ENCODE results near the gene ZNF14. TPM values are rescaled to one million over a fixed set of nuclear protein-coding genes. Genes with fewer than 3 reads are reported as not detected.

ZNF14 gene
- total RNA-seq, 1 donor from 2014 or later = 13.4 TPM

- TF ChIP-seq CTCF (IDR thresholded peaks at IDR 0.05) = no peak
- intact Hi-C loops (cut with micrococcal nuclease) = no loop called here
- ChIA-PET CTCF (no interaction called here), POLR2A (no interaction called here)
- peaks cover 71% of the 10 kb centered on the region for H3K36me3 Mint-ChIP-seq (ENCODE audit: low read depth)
- peaks cover 52% of the 10 kb centered on the region for H3K9me3 Mint-ChIP-seq
- no peak for ATAC-seq (ENCODE audit: low read depth)
- H3K4me1 Mint-ChIP-seq = no peaks in the 10 kb centered on the region
- H3K27me3 Mint-ChIP-seq = no peaks in the 10 kb centered on the region
- no peak overlapping the region for H3K4me3 Mint-ChIP-seq
- DNase-seq = no peak
- H3K27ac Mint-ChIP-seq = no peak overlapping the region
Measured at GRCh38 chr19:19719798-19720197, 13.1 kb downstream of the ZNF14 start.

GRCh38 chr19:19711934-19712828 is 20.7 kb downstream of the ZNF14 start:
- Mint-ChIP-seq H3K27ac (no peak overlapping the region), H3K4me3 (no peak overlapping the region), H3K27me3 (no peaks in the 10 kb centered on the region), H3K9me3 (peaks cover 33% of the 10 kb centered on the region), H3K4me1 (no peaks in the 10 kb centered on the region), H3K36me3 (ENCODE audit: low read depth) (peaks cover 87% of the 10 kb centered on the region)
- intact Hi-C loops (cut with micrococcal nuclease) = no loop called here
- ATAC-seq (ENCODE audit: low read depth) = no peak
- POLR2A ChIA-PET = no interaction called here
- no peak for TF ChIP-seq CTCF (IDR thresholded peaks at IDR 0.05)
- no peak for DNase-seq
- CTCF ChIA-PET = no interaction called here

GRCh38 chr19:19711306-19711933 is 21.5 kb downstream of the ZNF14 start:
- ATAC-seq (ENCODE audit: low read depth) = no peak
- Mint-ChIP-seq H3K4me3 (no peak overlapping the region), H3K27ac (no peak overlapping the region), H3K9me3 (peaks cover 32% of the 10 kb centered on the region), H3K36me3 (ENCODE audit: low read depth) (peaks cover 85% of the 10 kb centered on the region), H3K4me1 (no peaks in the 10 kb centered on the region), H3K27me3 (no peaks in the 10 kb centered on the region)
- intact Hi-C loops (cut with micrococcal nuclease) = no loop called here
- CTCF ChIA-PET = no interaction called here
- POLR2A ChIA-PET = no interaction called here
- no peak for DNase-seq
- no peak for TF ChIP-seq CTCF (IDR thresholded peaks at IDR 0.05)

- peaks cover 83% of the 10 kb centered on the region for H3K36me3 Mint-ChIP-seq (ENCODE audit: low read depth)
- H3K9me3 Mint-ChIP-seq = peaks cover 32% of the 10 kb centered on the region
Measured at GRCh38 chr19:19710506-19710905, 22.4 kb downstream of the ZNF14 start.

More at GRCh38 chr19:19710506-19710905, 22.4 kb downstream of the ZNF14 start:
- ChIA-PET POLR2A (interaction anchor here (0.5 to 0.6 kb wide), 3 partner anchors 42 to 192 kb away, joined by 3 to 4 read pairs (median 3); no protein-coding TSS in a partner anchor), CTCF (no interaction called here)
- H3K4me1 Mint-ChIP-seq = no peaks in the 10 kb centered on the region
- H3K27ac Mint-ChIP-seq = no peak overlapping the region
- H3K27me3 Mint-ChIP-seq = no peaks in the 10 kb centered on the region
- no peak for DNase-seq
- H3K4me3 Mint-ChIP-seq = no peak overlapping the region
- ATAC-seq (ENCODE audit: low read depth) = no peak
- TF ChIP-seq CTCF (IDR thresholded peaks at IDR 0.05) = no peak
- intact Hi-C loops (cut with micrococcal nuclease) = no loop called here

All from activated B cell treated with CpG ODN at 0.5 μM for 24 hours (primary cell).